Muscle layer of colon (tissue), 2 donors: ENCODE results near the gene KRT2.

Source experiments
- H3K27ac ChIP-seq: one replicate; pipeline ENCODE4 v1.7.0; 2013; ENCODE audit warnings: low read depth, mild to moderate bottlenecking, low read length, moderate library complexity
- H3K27me3 ChIP-seq, 2 donors: one replicate each; pipeline ENCODE4 v1.7.0; 2013; ENCODE audit warnings: low read length in 2 of 2, mild to moderate bottlenecking in 2 of 2; ENCODE audit not compliant: insufficient read depth in 2 of 2, control insufficient read depth in 1 of 2
- H3K36me3 ChIP-seq: one replicate; pipeline ENCODE4 v1.7.0; 2013; ENCODE audit warnings: mild to moderate bottlenecking, low read length; ENCODE audit not compliant: insufficient read depth
- H3K4me1 ChIP-seq: one replicate; pipeline ENCODE4 v1.7.0; 2013; ENCODE audit warnings: mild to moderate bottlenecking, low read length; ENCODE audit not compliant: insufficient read depth
- H3K4me3 ChIP-seq, 2 donors: one replicate each; pipeline ENCODE4 v1.7.0; 2013; ENCODE audit warnings: low read length in 2 of 2, low read depth in 1 of 2, mild to moderate bottlenecking in 1 of 2, moderate library complexity in 1 of 2
- H3K9ac ChIP-seq: one replicate; pipeline ENCODE4 v1.7.0; 2013; ENCODE audit warnings: low read length
- H3K9me3 ChIP-seq: one replicate; pipeline ENCODE4 v1.7.0; 2013; ENCODE audit warnings: mild to moderate bottlenecking, low read length
- donor health status: abdominal sarcoma.
- donor health status: Adenocarcinoma of cecum.

KRT2 gene

DNA sequence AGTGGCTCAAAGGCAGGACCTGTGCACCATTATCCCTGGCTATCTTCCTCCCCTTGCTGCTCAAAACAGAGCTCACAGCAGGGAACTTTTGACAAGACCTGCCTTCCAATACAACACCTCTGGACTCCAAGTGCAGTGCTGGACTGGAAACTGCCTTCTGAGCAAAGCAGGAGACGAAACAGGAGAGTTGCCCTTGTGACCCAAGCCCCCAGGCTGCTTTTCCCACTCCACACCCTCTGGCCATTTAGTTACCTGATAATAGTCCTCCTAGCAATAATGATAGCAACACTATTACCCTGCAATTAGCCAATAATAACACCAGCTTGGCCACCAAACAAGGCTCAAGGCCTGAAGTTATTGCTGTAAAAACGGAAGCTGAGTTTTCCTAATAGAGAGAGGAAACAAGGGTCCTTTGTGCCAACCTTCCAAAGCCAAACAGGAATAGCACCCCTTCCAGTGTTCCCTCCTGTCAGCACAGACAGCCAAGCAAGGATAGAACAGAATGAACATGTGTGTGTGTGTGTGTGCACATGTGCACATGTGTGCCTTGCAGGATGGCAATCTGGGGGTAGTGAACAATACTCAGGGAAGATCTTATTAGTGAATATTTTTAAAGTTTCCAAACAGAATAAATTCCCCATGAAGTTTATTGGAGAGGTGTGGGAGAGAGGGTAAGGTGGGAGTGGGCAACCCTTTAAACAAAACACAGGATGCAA lies 24.5 kb downstream of the KRT2 start:
- Histone ChIP-seq H3K36me3 (no peaks in the 10 kb centered on the region), H3K4me1 (peaks cover 4% of the 10 kb centered on the region), H3K9ac (no peak overlapping the region), H3K27ac (no peak overlapping the region), H3K4me3 (no peak overlapping the region), H3K27me3 (no peaks in the 10 kb centered on the region), H3K9me3 (no peaks in the 10 kb centered on the region)

DNA sequence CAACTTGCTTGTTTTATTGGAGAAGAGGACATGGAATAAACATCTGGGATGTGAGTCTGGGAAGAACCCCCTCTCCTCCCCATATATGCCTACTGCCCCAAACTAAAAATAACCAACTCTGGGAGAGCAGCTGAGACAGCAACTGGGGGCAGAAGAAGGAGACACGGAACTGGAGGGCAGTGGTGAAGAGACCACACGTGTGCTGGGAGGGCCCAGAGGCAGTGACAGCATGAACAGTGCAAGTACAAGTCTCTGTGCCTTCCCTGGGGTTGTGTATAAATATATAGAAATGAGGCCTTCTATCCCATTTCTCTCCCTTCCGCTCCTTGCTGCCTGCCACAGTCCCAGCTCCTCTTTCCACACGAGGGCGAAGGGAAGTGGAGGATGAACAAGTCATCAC lies 29.7 kb downstream of the KRT2 start:
- no peaks in the 10 kb centered on the region for H3K36me3 ChIP-seq
- no peak overlapping the region for H3K4me3 ChIP-seq
- no peak overlapping the region for H3K9ac ChIP-seq
- no peaks in the 10 kb centered on the region for H3K9me3 ChIP-seq
- H3K27me3 ChIP-seq = no peaks in the 10 kb centered on the region
- H3K4me1 ChIP-seq = no peaks in the 10 kb centered on the region
- H3K27ac ChIP-seq = no peak overlapping the region

DNA sequence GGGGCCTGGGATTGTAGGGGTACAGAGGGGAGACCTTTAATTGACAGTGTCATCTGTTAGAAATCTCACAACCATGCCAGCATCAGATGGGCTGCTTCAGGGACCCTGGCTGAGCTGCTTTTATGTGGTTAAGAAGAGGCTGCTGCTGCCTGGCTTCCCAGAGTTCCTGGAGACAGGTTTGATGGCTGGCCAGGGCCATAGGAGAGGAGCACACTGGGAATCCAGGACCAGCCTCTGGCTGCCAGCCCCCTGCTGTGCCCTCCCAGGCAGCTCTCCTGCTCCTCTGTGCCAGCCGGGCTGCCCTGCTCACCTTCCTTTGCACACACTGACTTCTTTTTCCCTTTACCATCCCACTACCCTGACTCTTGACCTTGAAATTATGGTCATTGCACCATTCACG lies 33.1 kb downstream of the KRT2 start:
- H3K4me3 ChIP-seq = no peak overlapping the region
- H3K27me3 ChIP-seq = no peaks in the 10 kb centered on the region
- no peaks in the 10 kb centered on the region for H3K9me3 ChIP-seq
- no peaks in the 10 kb centered on the region for H3K36me3 ChIP-seq
- H3K27ac ChIP-seq = no peak overlapping the region
- no peaks in the 10 kb centered on the region for H3K4me1 ChIP-seq
- H3K9ac ChIP-seq = no peak overlapping the region

DNA sequence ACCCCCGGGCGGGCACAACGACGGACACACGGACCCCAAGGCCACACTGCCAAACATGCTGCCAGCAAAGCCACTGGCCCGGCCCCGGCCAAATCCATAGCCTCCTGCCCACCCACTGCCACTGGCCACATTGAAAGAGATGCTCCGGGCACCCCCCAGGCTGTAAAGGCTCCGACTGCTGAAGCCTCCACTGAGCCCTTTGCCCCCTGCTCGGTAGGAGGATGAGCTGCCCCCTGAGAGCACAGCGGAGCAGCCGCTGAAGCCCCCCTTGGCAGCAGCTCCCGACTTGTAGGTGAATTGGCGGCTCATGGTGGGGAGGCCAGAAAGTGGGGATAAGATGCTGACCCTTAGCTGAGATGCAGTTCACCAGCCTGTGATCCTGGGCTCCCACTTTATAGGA lies 33.8 kb downstream of the KRT2 start, which contains the start of gene KRT73:
KRT73 (minus strand) TSS at position 344 of the 400 bp plus-strand sequence; CDS start at position 309, 35 bp downstream.
- Histone ChIP-seq H3K9ac (no peak within 1 kb of the TSS), H3K27ac (no peak within 1 kb of the TSS), H3K4me1 (no peaks in the 10 kb centered on the region), H3K9me3 (no peaks in the 10 kb centered on the region), H3K4me3 (no peak within 1 kb of the TSS), H3K27me3 (no peaks in the 10 kb centered on the region), H3K36me3 (no peaks in the 10 kb centered on the region)

DNA sequence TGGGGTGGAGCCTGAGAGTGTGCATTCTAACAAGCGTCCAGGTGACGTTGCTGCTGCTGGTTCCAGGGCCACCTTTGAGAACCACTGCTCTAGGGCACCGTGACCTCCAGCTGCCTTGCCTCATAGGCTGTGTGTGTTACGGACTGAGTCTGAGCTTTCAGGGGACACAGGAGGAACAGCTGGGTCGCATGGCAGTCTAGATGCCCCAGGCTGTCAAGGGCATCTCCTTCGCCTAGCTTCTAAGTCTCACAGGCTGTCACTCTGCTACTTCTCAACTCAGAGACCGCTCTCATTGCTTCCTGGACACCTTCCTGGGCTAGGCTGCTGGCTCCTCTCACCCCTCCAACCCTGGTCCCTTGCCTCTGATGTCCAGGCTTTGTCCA lies 34.6 kb downstream of the KRT2 start:
- Histone ChIP-seq H3K9ac (no peak overlapping the region), H3K27ac (no peak overlapping the region), H3K4me3 (no peak overlapping the region), H3K27me3 (no peaks in the 10 kb centered on the region), H3K4me1 (no peaks in the 10 kb centered on the region), H3K9me3 (no peaks in the 10 kb centered on the region), H3K36me3 (no peaks in the 10 kb centered on the region)

DNA sequence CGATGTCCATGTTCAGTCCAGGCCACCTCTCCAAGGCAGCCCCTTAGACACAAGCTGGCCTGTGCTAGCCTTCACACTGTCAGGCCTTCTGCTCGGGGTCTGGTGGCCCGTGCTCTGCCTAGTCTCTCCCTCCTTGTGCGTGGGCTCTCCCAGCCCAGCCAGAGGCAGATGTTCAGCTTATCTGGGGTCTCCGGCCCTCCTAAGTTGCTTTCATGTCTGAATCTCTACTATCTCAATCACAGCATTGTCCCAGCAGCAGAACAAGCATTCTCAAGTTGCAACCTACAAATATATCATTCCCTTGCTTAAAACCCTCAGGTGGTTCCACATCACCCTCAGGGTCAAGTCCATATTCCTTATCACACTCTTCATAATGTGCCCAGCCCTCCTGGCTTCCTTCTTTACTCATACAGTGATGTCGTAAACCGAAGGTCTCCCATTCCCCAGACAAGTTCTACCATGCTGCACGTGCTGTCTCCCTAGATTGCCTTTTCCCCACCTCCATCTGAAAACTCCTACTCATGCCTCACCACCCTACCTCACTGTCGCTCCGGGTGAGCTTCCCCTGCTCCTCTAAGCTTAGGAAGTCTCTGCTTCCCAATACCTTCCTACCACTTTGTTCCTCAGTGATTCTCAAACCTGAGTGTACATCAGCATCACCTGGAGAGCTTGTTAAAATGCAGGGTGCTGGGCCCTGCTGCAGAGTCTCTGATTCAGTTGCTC lies 35.2 kb downstream of the KRT2 start:
- Histone ChIP-seq H3K4me3 (no peak overlapping the region), H3K4me1 (no peaks in the 10 kb centered on the region), H3K27ac (no peak overlapping the region), H3K9me3 (no peaks in the 10 kb centered on the region), H3K27me3 (no peaks in the 10 kb centered on the region), H3K9ac (no peak overlapping the region), H3K36me3 (no peaks in the 10 kb centered on the region)

DNA sequence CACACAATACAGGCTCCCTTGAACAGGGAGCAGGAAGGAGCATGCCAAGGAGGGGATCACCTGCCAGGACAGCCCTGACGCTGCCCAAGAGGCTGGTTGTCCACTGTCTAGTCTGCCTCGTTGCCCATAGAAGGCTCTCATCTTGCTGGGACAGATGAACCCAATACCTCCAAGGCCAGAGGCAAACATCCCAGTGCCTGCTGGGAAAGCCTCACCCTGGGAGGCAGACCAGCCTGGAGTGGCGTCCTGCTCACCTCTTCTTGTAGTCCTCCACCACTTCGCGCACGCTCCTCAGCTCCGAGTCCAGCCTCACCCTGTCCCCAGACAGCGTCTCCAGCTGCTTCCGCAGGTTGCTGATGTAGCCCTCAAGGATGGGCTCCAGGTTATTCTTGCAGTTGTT lies 36.1 kb downstream of the KRT2 start:
- no peaks in the 10 kb centered on the region for H3K9me3 ChIP-seq
- no peaks in the 10 kb centered on the region for H3K36me3 ChIP-seq
- no peak overlapping the region for H3K4me3 ChIP-seq
- no peak overlapping the region for H3K27ac ChIP-seq
- no peak overlapping the region for H3K9ac ChIP-seq
- no peaks in the 10 kb centered on the region for H3K27me3 ChIP-seq
- H3K4me1 ChIP-seq = no peaks in the 10 kb centered on the region

DNA sequence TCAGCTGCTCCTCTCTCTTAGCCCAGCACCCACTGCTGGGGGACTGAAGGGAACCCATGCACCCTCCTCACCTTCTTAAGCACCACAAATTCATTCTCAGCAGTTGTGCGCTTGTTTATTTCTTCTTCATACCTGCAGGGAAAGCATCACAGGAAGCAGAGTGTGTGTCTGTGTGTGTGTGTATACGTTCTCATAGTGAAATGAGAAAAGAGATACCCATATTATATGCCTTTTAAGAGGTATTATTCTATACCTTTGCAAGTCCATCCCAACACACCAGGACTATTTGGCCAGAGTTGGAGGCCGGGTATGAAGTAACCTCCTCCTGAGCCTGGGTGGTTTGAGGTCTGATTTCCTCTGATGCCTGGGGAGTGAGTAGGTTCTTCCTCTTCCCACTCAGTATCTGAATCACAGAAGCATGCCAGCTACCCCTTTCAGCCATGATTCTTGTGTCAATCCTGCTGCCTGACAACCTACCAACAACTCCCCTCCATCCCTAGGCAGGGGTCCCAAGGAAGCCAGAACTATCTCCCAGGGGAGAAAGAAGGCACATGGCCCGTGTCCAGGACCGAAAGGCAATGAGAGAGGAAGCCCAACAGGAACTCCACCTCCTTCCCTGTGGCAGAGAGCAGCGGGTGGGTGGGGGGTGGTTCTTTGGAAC lies 36.7 kb downstream of the KRT2 start:
- Histone ChIP-seq H3K9ac (no peak overlapping the region), H3K36me3 (no peaks in the 10 kb centered on the region), H3K9me3 (no peaks in the 10 kb centered on the region), H3K4me1 (no peaks in the 10 kb centered on the region), H3K4me3 (no peak overlapping the region), H3K27me3 (peaks cover 0 to 6% of the 10 kb centered on the region in 2 donors), H3K27ac (no peak overlapping the region)

DNA sequence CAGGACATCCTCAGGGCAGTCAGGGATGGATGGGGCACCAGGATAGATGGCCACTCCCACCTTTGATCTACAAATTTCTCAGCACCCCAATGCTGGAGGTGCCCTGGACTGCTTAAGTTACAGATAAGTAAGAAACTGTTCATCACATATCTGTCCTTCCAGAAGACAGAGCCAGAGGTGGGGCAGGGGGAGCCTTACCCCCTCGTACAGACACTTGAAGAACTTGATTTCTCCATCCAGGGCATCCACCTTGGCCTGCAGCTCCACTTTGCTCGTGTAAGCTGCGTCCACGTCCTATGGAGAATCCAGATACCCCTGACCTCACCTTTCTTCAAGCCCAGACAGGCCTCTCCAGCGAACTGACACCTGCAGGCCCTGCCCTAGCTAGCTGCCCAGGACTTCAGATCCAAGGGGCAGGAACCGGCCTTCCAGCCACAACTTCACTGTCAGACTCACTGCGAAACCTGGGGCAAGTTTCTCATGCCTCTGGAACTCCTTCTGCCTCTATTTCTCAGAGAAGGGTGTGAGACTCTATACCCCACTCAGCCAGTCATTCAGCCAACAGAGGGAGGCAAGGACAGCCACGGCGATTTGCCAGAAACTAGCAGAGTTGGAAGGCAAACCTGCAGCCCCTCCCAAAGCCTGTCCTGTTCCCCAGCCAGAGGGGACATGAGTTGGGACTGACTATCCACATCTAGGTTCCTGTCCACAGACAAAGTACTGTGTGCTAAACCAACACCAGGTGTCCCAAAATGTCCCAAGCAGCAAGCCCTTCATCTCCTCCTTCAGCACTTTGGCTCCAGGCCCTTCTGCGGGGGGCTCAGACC lies 37.4 kb downstream of the KRT2 start:
- H3K27me3 ChIP-seq = peaks cover 0 to 6% of the 10 kb centered on the region in 2 donors

DNA sequence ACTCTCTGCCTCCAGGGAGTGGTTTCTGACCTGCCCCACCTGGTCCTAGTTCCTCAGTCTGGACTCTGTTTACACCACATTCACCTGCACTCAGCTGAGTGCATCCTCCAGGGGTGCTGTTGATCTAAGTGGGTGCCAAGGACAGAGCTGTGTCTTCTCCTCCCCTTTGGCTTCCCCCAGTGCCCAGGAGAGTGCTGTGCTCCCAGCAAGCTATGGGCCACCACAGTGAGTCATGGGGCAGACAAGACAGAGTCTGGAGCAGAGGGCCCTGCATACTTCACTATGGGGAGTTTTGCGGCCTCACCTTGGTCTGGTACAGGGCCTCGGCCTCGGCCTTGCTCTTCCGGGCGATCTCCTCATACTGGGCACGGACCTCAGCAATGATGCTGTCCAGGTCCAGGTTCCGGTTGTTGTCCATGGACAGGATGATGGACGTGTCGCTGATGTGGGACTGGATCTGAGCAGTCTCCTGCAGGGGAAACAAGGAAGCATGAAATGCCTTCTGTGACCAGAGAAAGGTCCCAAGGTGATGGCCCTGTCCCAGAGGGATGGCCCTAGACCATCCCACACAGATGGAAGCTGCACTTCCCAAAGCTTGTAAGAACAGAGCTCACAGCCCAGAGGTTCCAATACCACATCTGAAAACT lies 38.5 kb downstream of the KRT2 start:
- H3K4me1 ChIP-seq = no peaks in the 10 kb centered on the region
- H3K36me3 ChIP-seq = no peaks in the 10 kb centered on the region
- peaks cover 0 to 11% of the 10 kb centered on the region in 2 donors for H3K27me3 ChIP-seq
- no peak overlapping the region for H3K27ac ChIP-seq
- H3K9ac ChIP-seq = no peak overlapping the region
- H3K9me3 ChIP-seq = no peaks in the 10 kb centered on the region
- no peak overlapping the region for H3K4me3 ChIP-seq

More for the DNA sequence above, 37.4 kb downstream of the KRT2 start:
- no peak overlapping the region for H3K4me3 ChIP-seq
- no peaks in the 10 kb centered on the region for H3K9me3 ChIP-seq
- no peak overlapping the region for H3K9ac ChIP-seq
- H3K4me1 ChIP-seq = no peaks in the 10 kb centered on the region
- no peaks in the 10 kb centered on the region for H3K36me3 ChIP-seq
- H3K27ac ChIP-seq = no peak overlapping the region
